ENCODE measurements around the gene SCGN. TPM values are rescaled to one million over a fixed set of nuclear protein-coding genes. Genes with fewer than 3 reads are reported as not detected.

SCGN gene
- total RNA-seq, 1 donor from 2014 or later: not detected

GRCh38 chr6:25642667-25643328 is 9.2 kb upstream of the SCGN start:
- TF ChIP-seq CTCF (conservative IDR thresholded peaks at IDR 0.05; ENCODE audit: low read depth, low read length): no peak
- no peak for DNase-seq (ENCODE audit: low read depth)
- H3K4me3 ChIP-seq (ENCODE audit: low read depth, low read length): no peak overlapping the region

- no peak for DNase-seq (ENCODE audit: low read depth)
- TF ChIP-seq CTCF (conservative IDR thresholded peaks at IDR 0.05; ENCODE audit: low read depth, low read length): no peak
- no peak overlapping the region for H3K4me3 ChIP-seq (ENCODE audit: low read depth, low read length)
These were observed 6.1 kb upstream of the SCGN start for GRCh38 chr6:25645916-25646315.

- no peak overlapping the region for H3K4me3 ChIP-seq (ENCODE audit: low read depth, low read length)
- DNase-seq (ENCODE audit: low read depth): no peak
- TF ChIP-seq CTCF (conservative IDR thresholded peaks at IDR 0.05; ENCODE audit: low read depth, low read length): no peak
These were observed 2.4 kb upstream of the SCGN start for GRCh38 chr6:25649611-25650010.

DNA sequence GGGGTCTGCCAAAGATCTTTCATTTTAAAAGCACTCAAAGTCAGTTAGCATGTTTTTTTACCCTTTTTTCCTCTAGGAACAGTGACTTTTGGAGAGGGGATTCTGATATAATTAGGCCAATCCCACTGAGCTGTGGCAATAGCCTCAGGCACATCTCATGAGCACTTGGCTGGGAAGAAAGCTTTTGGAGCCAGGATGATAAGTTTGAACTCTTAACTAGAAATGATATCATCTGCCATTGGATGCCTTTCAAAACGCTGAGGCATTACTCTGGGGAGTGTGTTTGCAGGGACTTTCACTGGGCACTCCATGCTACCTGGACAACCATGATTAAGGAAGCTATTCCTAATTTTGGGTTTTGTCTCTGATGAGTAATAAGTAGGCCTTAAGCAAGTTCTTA is 3.7 kb downstream of the SCGN start:
- DNase-seq (ENCODE audit: low read depth): no peak
- no peak overlapping the region for H3K4me3 ChIP-seq (ENCODE audit: low read depth, low read length)
- TF ChIP-seq CTCF (conservative IDR thresholded peaks at IDR 0.05; ENCODE audit: low read depth, low read length): no peak

GRCh38 chr6:25659633-25660368 is 7.8 kb downstream of the SCGN start:
- no peak overlapping the region for H3K4me3 ChIP-seq (ENCODE audit: low read depth, low read length)
- TF ChIP-seq CTCF (conservative IDR thresholded peaks at IDR 0.05; ENCODE audit: low read depth, low read length): no peak
- no peak for DNase-seq (ENCODE audit: low read depth)

GRCh38 chr6:25660512-25660911 is 8.5 kb downstream of the SCGN start:
- TF ChIP-seq CTCF (conservative IDR thresholded peaks at IDR 0.05; ENCODE audit: low read depth, low read length): no peak
- DNase-seq (ENCODE audit: low read depth): peak; percentile 60
- no peak overlapping the region for H3K4me3 ChIP-seq (ENCODE audit: low read depth, low read length)
